Left ventricle myocardium inferior (tissue), 1 donor: Measurements from ENCODE around the gene CDC25B. TPM values are rescaled to one million over a fixed set of nuclear protein-coding genes. Genes with fewer than 3 reads are reported as not detected.

Experiments used
- DNase-seq: peaks from one replicate; pipeline ENCODE4 v3.0.0-alpha.2; 2020
- H3K27ac ChIP-seq: fragments of 200-600 bp; replicated peaks from 2 replicates; pipeline ENCODE4 v1.8.0; 2021
- H3K27me3 ChIP-seq: fragments of 200-600 bp; 2 replicates; pipeline ENCODE4 v1.8.0; 2021; ENCODE audit warnings: low read depth
- H3K36me3 ChIP-seq: fragments of 200-600 bp; 2 replicates; pipeline ENCODE4 v1.8.0; 2021
- H3K4me1 ChIP-seq: fragments of 200-600 bp; 2 replicates; pipeline ENCODE4 v1.8.0; 2021
- H3K4me3 ChIP-seq: fragments of 200-600 bp; 2 replicates; pipeline ENCODE4 v1.8.0; 2021; ENCODE audit warnings: mild to moderate bottlenecking, moderate library complexity
- H3K9me3 ChIP-seq: fragments of 200-600 bp; replicated peaks from 2 replicates; pipeline ENCODE4 v1.8.0; 2021
- CTCF ChIP-seq: fragments of 200-600 bp; IDR thresholded peaks from 2 replicates; pipeline ENCODE4 v1.8.0; 2021; ENCODE audit warnings: antibody characterized with exemption, mild to moderate bottlenecking, borderline replicate concordance
- intact Hi-C: fragments of 100-400 bp; cut with micrococcal nuclease; formaldehyde crosslinking; loops from one replicate; pipeline ENCODE4 v1.11.0; 2022
- total RNA-seq: library from RNA; stranded (reverse); fragmentation: NEBNext Ultra II Directional; extraction: Animal tissue kit (Norgen Biotek cat#: 25700); gene quantifications from one replicate; pipeline ENCODE4 v1.2.1, GENCODE V29; 2021
- donor health status: DM: no; HTN: yes; CAD: no; lungs with severe emphysema.

Gene CDC25B
- total RNA-seq, 1 donor from 2014 or later = 8.1 TPM

DNA sequence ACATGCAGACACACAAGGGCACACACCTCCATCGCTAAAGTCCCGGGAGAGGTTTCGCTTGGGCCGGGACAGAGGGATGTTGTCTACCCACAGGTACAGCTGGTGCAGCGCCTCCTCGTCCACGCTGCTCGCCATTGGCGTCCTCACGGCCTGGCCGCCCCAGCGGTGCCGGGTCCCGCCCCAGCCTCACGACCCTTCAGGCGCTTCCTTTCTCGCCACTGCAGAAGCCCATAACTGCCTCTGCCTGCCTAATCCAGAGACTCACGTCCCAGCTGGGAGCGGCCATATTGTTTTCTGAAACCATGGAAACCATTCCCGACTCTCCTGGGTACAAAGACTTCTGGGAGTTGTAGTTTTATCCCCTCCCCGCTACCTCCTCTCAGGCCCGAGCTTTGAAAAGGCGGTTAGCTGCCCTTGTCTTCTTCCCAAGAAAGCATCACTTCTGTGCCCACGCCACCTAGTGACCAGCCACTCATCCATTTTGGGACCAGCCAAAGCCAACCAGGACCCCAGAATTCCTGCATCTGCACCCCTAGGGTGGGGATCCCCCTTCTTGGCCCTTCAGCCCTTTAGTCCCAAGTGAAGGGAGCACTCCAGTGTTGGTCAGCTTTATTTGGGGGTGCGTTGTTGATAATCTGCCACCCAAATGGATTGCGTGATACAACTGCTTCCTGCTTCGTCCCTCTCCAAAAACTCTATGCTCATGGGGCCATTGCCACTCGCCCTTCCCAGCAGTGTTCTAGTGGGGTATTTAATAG is 14.8 kb upstream of the CDC25B start, which contains the start of gene SPEF1:
Gene SPEF1 (minus strand): TSS at position 296 of the 758 bp plus-strand sequence. CDS start 161 bp downstream, at position 135.
- peak; percentile 62 for DNase-seq
- Histone ChIP-seq H3K27ac (peak within 1 kb of the TSS; percentile 62), H3K4me3 (peak within 1 kb of the TSS; percentile 66), H3K27me3 (no peaks in the 10 kb centered on the region), H3K9me3 (no peaks in the 10 kb centered on the region), H3K4me1 (peaks cover 61% of the 10 kb centered on the region), H3K36me3 (peaks cover 6% of the 10 kb centered on the region)
- intact Hi-C loops = no loop called here
- peak; percentile 44 for TF ChIP-seq CTCF

DNA sequence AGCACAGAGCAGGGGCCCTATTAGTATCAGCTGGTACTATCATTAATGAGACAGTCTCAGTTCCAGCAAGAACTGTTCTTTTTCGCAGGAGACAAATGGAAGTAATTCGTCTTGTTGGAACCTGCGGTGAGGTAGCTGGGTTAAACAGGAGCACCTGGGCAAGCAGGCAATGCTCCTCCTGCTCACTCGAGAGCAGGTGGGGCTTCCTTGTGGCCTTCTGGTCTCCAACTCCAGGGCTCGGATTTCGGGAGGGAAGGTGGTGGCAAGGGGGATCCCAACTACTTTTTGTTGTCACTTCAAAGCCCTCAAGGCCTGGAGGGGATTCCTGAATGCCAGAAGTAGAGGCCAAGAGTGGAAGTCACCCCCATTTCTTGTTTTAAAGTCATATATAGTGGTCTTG is 13.5 kb upstream of the CDC25B start:
- TF ChIP-seq CTCF = no peak
- intact Hi-C loops = no loop called here
- Histone ChIP-seq H3K27ac (no peak overlapping the region), H3K4me1 (peaks cover 62% of the 10 kb centered on the region), H3K27me3 (no peaks in the 10 kb centered on the region), H3K9me3 (no peaks in the 10 kb centered on the region), H3K4me3 (no peak overlapping the region), H3K36me3 (peaks cover 6% of the 10 kb centered on the region)
- no peak for DNase-seq

DNA sequence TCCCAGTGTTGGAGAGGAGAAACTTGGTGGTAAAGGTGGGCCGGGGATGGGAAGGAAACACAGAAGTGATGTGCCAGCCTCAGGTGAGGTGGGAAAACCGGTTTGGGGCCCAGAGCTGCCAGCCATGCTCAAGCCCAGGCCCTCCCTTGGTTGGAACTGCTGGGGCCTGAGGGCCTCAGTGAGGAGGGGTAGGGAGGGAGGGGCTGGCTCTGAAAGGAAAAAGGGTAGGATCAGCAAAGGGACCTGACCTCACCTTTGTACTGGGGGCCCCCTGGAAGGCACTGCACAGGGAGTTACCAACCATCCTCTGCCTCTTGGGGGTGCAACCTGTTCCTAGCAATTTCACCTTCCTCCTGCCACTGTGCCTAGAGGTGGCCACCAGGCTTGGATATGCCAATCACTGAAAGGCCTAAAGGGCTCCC is 13.0 kb upstream of the CDC25B start:
- DNase-seq = no peak
- no peak for TF ChIP-seq CTCF
- intact Hi-C loops = no loop called here
- Histone ChIP-seq H3K27me3 (no peaks in the 10 kb centered on the region), H3K36me3 (peaks cover 6% of the 10 kb centered on the region), H3K4me1 (peaks cover 57% of the 10 kb centered on the region), H3K9me3 (no peaks in the 10 kb centered on the region), H3K27ac (no peak overlapping the region), H3K4me3 (no peak overlapping the region)

DNA sequence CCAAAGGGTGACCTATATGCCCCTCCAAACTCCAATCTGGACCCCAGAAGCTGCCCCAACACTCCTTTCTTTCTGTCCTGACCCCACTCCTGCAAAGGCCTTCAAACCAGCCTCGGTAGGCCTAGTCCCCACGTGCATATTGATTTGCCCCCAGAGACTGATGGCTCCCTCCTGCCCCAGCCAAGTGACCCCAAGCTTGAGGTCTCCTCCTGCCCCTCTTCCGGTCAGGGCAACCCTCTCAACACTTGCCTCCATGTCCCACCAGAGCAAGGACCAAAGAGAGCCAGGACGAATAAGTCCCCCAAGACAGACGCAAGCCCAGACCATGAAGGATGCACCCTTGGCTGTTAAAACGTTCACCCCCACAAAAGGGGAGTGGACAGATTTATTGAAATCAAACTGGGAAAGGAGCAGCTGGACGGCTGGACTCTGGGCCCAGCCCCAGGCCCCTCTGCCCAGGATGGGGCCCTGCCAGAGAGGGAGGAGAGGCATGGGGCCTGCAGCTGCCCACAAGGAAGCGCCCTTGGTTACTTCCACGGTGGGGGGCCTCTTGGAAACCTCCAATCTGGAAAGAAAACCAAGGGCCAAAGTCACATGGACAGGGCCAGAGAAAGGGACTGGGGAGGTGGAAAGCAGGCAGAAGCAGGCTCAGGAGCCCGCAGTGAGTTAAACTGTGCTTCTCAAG is 12.5 kb upstream of the CDC25B start:
- peak overlapping the region; percentile 81 for H3K4me3 ChIP-seq
- no peaks in the 10 kb centered on the region for H3K27me3 ChIP-seq
- DNase-seq = no peak
- intact Hi-C loops = no loop called here
- H3K9me3 ChIP-seq = no peaks in the 10 kb centered on the region
- no peak for TF ChIP-seq CTCF
- peaks cover 6% of the 10 kb centered on the region for H3K36me3 ChIP-seq
- peak overlapping the region; percentile 92 for H3K27ac ChIP-seq
- peaks cover 52% of the 10 kb centered on the region for H3K4me1 ChIP-seq

DNA sequence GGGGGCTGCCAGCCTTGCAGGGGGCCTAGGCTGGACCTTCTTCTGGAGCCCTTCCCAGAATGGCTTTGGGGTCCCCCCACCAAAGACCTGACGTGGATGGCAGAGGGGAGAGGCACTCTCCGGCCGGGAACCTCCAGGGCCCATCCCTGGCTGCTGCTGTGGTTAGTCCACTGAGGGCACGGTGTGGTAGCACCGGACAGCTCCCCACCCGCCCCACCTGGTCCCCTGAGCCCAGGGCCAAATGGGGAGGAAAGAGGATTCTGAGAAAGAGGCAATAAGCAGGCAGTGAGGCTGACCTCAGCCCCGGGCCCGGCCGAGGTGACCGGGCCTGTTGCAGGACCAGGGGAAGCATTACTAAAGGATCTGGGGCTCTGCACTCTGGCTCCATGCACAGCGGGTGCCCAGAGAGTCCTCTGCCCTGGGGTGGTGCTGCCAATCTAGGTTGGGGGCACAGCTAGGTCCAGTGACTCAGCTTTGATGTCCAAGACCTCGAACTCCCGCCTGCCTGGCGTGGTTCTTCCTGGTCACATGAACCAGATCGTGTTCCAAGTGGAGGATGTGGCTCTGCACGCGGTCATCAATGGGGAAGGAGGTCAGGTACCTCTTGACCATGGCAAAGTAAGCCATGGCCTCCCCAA is 11.8 kb upstream of the CDC25B start:
- H3K36me3 ChIP-seq = peaks cover 6% of the 10 kb centered on the region
- no peaks in the 10 kb centered on the region for H3K27me3 ChIP-seq
- no peak for DNase-seq
- intact Hi-C loops = no loop called here
- H3K9me3 ChIP-seq = no peaks in the 10 kb centered on the region
- H3K4me3 ChIP-seq = peak overlapping the region; percentile 81
- H3K27ac ChIP-seq = peak overlapping the region; percentile 92
- TF ChIP-seq CTCF = no peak
- H3K4me1 ChIP-seq = peaks cover 52% of the 10 kb centered on the region
